CD14-positive monocyte (primary cell): ENCODE results near the gene KBTBD8. TPM values are rescaled to one million over a fixed set of nuclear protein-coding genes. Genes with fewer than 3 reads are reported as not detected.

Experiments used
- DNase-seq, 3 donors: peaks; one replicate each; pipeline ENCODE4 v3.0.0-alpha.2; 2011 to 2022
- H2AFZ ChIP-seq: 2 replicates; pipeline ENCODE4 v1.6.0; 2012; ENCODE audit warnings: mild to moderate bottlenecking, low read depth, low read length, inconsistent platforms; ENCODE audit not compliant: insufficient read depth, poor library complexity, severe bottlenecking
- H3K27ac ChIP-seq, 2 donors: 1 replicate in 1 of 2; 2 replicates in 1 of 2; pipeline ENCODE4 v1.5.1; 2012 to 2013; ENCODE audit warnings: low read length in 2 of 2, control low read depth in 1 of 2, inconsistent platforms in 1 of 2, low read depth in 1 of 2, mild to moderate bottlenecking in 1 of 2
- H3K27me3 ChIP-seq, 2 donors: one replicate each; pipeline versions ENCODE4 v1.6.0 to v1.6.1; 2011 to 2013; ENCODE audit warnings: low read length in 2 of 2; ENCODE audit not compliant: control insufficient read depth in 2 of 2, insufficient read depth in 2 of 2
- H3K36me3 ChIP-seq, 2 donors: replicated peaks in 1 of 2; 1 replicate in 1 of 2; 2 replicates in 1 of 2; pipeline versions ENCODE4 v1.5.1 to v1.6.1; 2012 to 2013; ENCODE audit warnings: low read length in 2 of 2, control low read depth in 1 of 2, inconsistent platforms in 1 of 2, mild to moderate bottlenecking in 1 of 2; ENCODE audit not compliant: insufficient read depth in 2 of 2, control insufficient read depth in 1 of 2
- H3K4me1 ChIP-seq, 2 donors: 1 replicate in 1 of 2; 2 replicates in 1 of 2; pipeline versions ENCODE4 v1.5.1 to v1.6.1; 2012 to 2013; ENCODE audit warnings: low read length in 2 of 2, control low read depth in 1 of 2, inconsistent platforms in 1 of 2, mild to moderate bottlenecking in 1 of 2, moderate library complexity in 1 of 2; ENCODE audit not compliant: insufficient read depth in 2 of 2, control insufficient read depth in 1 of 2
- H3K4me2 ChIP-seq: replicated peaks from 2 replicates; pipeline ENCODE3; 2012; ENCODE audit warnings: low read length, moderate library complexity, mild to moderate bottlenecking; ENCODE audit not compliant: poor library complexity, severe bottlenecking; ENCODE audit errors: extremely low read depth
- H3K4me3 ChIP-seq, 3 experiments: fragments of 200-600 bp in 1 of 3; sonication (generic) in 1 of 3; replicated peaks in 1 of 3; 1 replicate in 2 of 3; 2 replicates in 1 of 3; pipeline ENCODE4 v1.5.1; 2011 to 2013; ENCODE audit warnings: low read length in 3 of 3, mild to moderate bottlenecking in 3 of 3, control low read depth in 2 of 3, low read depth in 2 of 3, inconsistent platforms in 1 of 3, moderate library complexity in 1 of 3
- H3K79me2 ChIP-seq: 2 replicates; pipeline ENCODE4 v1.6.0; 2012; ENCODE audit warnings: mild to moderate bottlenecking, control low read depth, inconsistent platforms, low read length, moderate library complexity; ENCODE audit not compliant: insufficient read depth
- H3K9ac ChIP-seq: 2 replicates; pipeline ENCODE4 v1.6.0; 2017; ENCODE audit warnings: low read length, mild to moderate bottlenecking; ENCODE audit not compliant: insufficient read depth, poor library complexity, severe bottlenecking
- H3K9me3 ChIP-seq, 2 donors: replicated peaks in 1 of 2; 1 replicate in 1 of 2; 2 replicates in 1 of 2; pipeline versions ENCODE4 v1.5.1 to v1.6.1; 2012 to 2013; ENCODE audit warnings: low read length in 2 of 2, control low read depth in 1 of 2; ENCODE audit not compliant: control insufficient read depth in 1 of 2, insufficient read depth in 1 of 2
- H4K20me1 ChIP-seq: 2 replicates; pipeline ENCODE4 v1.6.0; 2012; ENCODE audit warnings: mild to moderate bottlenecking, low read length, control low read depth, moderate library complexity; ENCODE audit not compliant: insufficient read depth
- H3K27ac Mint-ChIP-seq, 7 donors: one replicate each; pipeline ENCODE4 v1.8.0; 2020; ENCODE audit warnings: mild to moderate bottlenecking in 7 of 7, mixed read lengths in 7 of 7, moderate library complexity in 6 of 7, inconsistent platforms in 2 of 7
- H3K27me3 Mint-ChIP-seq, 3 donors: one replicate each; pipeline ENCODE4 v1.8.0; 2021 to 2022; ENCODE audit warnings: low read depth in 3 of 3, mild to moderate bottlenecking in 3 of 3, mixed read lengths in 3 of 3, moderate library complexity in 3 of 3, inconsistent platforms in 1 of 3
- H3K36me3 Mint-ChIP-seq, 2 donors: one replicate each; pipeline ENCODE4 v1.8.0; 2020; ENCODE audit warnings: mixed read lengths in 2 of 2, inconsistent platforms in 1 of 2, mild to moderate bottlenecking in 1 of 2
- H3K4me1 Mint-ChIP-seq: one replicate; pipeline ENCODE4 v1.8.0; 2020; ENCODE audit warnings: mild to moderate bottlenecking, mixed read lengths
- H3K4me3 Mint-ChIP-seq, 2 donors: one replicate each; pipeline ENCODE4 v1.8.0; 2020; ENCODE audit warnings: mild to moderate bottlenecking in 2 of 2, mixed read lengths in 2 of 2, moderate library complexity in 1 of 2
- H3K9me3 Mint-ChIP-seq, 7 donors: one replicate each; pipeline ENCODE4 v1.8.0; 2020 to 2022; ENCODE audit warnings: mixed read lengths in 7 of 7, mild to moderate bottlenecking in 6 of 7, moderate library complexity in 6 of 7, inconsistent platforms in 2 of 7
- CTCF ChIP-seq: fragments of 200-600 bp; IDR thresholded peaks from one replicate; pipeline ENCODE4 v1.8.0; 2022; ENCODE audit warnings: antibody characterized with exemption, mild to moderate bottlenecking
- WGBS: methylation state at CpG from one replicate; pipeline ENCODE4 v1.1.5; 2013; ENCODE audit warnings: missing lambda C conversion rate; ENCODE audit not compliant: insufficient coverage; 5-methylcytosine and 5-hydroxymethylcytosine counted together
- intact Hi-C, 2 donors: fragments of 100-400 bp; cut with micrococcal nuclease; formaldehyde crosslinking; loops; one replicate each; pipeline versions ENCODE4 v1.15.0 to v1.15.1; 2023
- polyA plus RNA-seq, 3 donors: library from polyadenylated mRNA; depleted of rRNA in 1 of 3; unstranded in 2 of 3; stranded (reverse) in 1 of 3; fragments of 300-500 nt in 2 of 3; fragments of >200 nt in 1 of 3; fragmentation: Illumina TruSeq in 2 of 3; gene quantifications; 1 replicate in 2 of 3; 2 replicates in 1 of 3; pipeline ENCODE4 v1.2.3, GENCODE V29; 2012 to 2021

KBTBD8 gene
- polyA plus RNA-seq, 3 donors = 3.0 to 11.7 (median 3.2) TPM

GRCh38 chr3:67018789-67019526 lies 20.9 kb downstream of the KBTBD8 start:
- Histone ChIP-seq H3K9ac (no peak overlapping the region), H3K9me3 (no peaks in the 10 kb centered on the region), H3K4me1 (no peaks in the 10 kb centered on the region), H3K4me3 (no peak overlapping the region), H2AFZ (no peak overlapping the region), H3K79me2 (no peaks in the 10 kb centered on the region), H4K20me1 (no peaks in the 10 kb centered on the region), H3K36me3 (no peaks in the 10 kb centered on the region), H3K4me2 (no peak overlapping the region), H3K27me3 (no peaks in the 10 kb centered on the region), H3K27ac (no peak overlapping the region)
- no peak for DNase-seq
- intact Hi-C loops = no loop called here
- no peaks in the 10 kb centered on the region for H3K36me3 Mint-ChIP-seq
- WGBS = 90% methylated on average over 10 of the region's 13 CpGs
- H3K4me1 Mint-ChIP-seq = peaks cover 10% of the 10 kb centered on the region
- H3K27ac Mint-ChIP-seq = no peak overlapping the region
- no peaks in the 10 kb centered on the region for H3K9me3 Mint-ChIP-seq
- no peak overlapping the region for H3K4me3 Mint-ChIP-seq
- peaks cover 6 to 13% (median 11%) of the 10 kb centered on the region in 3 donors for H3K27me3 Mint-ChIP-seq
- TF ChIP-seq CTCF = no peak

GRCh38 chr3:67028001-67028784 lies 30.1 kb downstream of the KBTBD8 start:
- Histone ChIP-seq H4K20me1 (no peaks in the 10 kb centered on the region), H3K9ac (no peak overlapping the region), H3K4me1 (peaks cover 7 to 12% of the 10 kb centered on the region in 2 donors), H2AFZ (no peak overlapping the region), H3K27me3 (no peaks in the 10 kb centered on the region), H3K9me3 (no peaks in the 10 kb centered on the region), H3K36me3 (no peaks in the 10 kb centered on the region), H3K4me2 (no peak overlapping the region), H3K27ac (no peak overlapping the region), H3K79me2 (no peaks in the 10 kb centered on the region), H3K4me3 (no peak overlapping the region)
- H3K4me3 Mint-ChIP-seq = no peak overlapping the region
- H3K9me3 Mint-ChIP-seq = peaks cover 0 to 4% (median 1%) of the 10 kb centered on the region in 7 donors
- DNase-seq = no peak
- no peak overlapping the region for H3K27ac Mint-ChIP-seq
- no peak for TF ChIP-seq CTCF
- intact Hi-C loops = no loop called here
- H3K27me3 Mint-ChIP-seq = peaks cover 3 to 7% (median 6%) of the 10 kb centered on the region in 3 donors
- WGBS = no CpG with 5 or more reads among the region's 5 CpGs
- peaks cover 12% of the 10 kb centered on the region for H3K4me1 Mint-ChIP-seq
- no peaks in the 10 kb centered on the region for H3K36me3 Mint-ChIP-seq
